ENCODE results near the gene ARHGDIA.

- TF ChIP-seq CTCF (IDR thresholded peaks at IDR 0.05), result no peak
- TF ChIP-seq POLR2A (IDR thresholded peaks at IDR 0.05), result no peak
Measured at GRCh38 chr17:81870131-81870980, 781 bp downstream of the ARHGDIA start.

Measured in thyroid gland (tissue), 4 donors.